B cell (primary cell): ENCODE data around the gene TMEM131L. TPM values are rescaled to one million over a fixed set of nuclear protein-coding genes. Genes with fewer than 3 reads are reported as not detected.

Experiments used
- ATAC-seq: fragments of 200-7000 bp; cut with Tn5 transposase; one replicate; pipeline ENCODE4 v1.10.0; 2021; ENCODE audit warnings: low read depth, mild to moderate bottlenecking, moderate number of reproducible peaks, moderate library complexity
- CTCF ChIA-PET: fragments of 350-600 bp; sonication (Branson Sonifier 250); formaldehyde crosslinking; loops from one replicate; lab custom pipeline; 2021; ENCODE audit warnings: antibody characterized with exemption, inconsistent platforms; lab: Charles Lee
- POLR2A ChIA-PET: fragments of 350-600 bp; sonication (Branson Sonifier 250); formaldehyde crosslinking; loops from one replicate; lab custom pipeline; 2021; ENCODE audit warnings: antibody characterized with exemption; lab: Charles Lee
- DNase-seq: peaks from one replicate; pipeline ENCODE4 v3.0.0; 2013
- H2AFZ ChIP-seq: 2 replicates; pipeline ENCODE4 v1.6.1; 2012; ENCODE audit warnings: mild to moderate bottlenecking, low read depth, low read length; ENCODE audit not compliant: insufficient read depth, poor library complexity, severe bottlenecking
- H3K27ac ChIP-seq, 2 donors: 1 replicate in 1 of 2; 2 replicates in 1 of 2; pipeline ENCODE4 v1.5.1; 2012 to 2013; ENCODE audit warnings: low read length in 2 of 2, mild to moderate bottlenecking in 2 of 2, moderate library complexity in 1 of 2
- H3K27me3 ChIP-seq, 4 experiments: fragments of 200-600 bp in 1 of 4; sonication (generic) in 1 of 4; replicated peaks in 1 of 4; 1 replicate in 2 of 4; 2 replicates in 2 of 4; pipeline versions ENCODE4 v1.6.1 to v1.7.0; 2013 to 2016; ENCODE audit warnings: low read length in 3 of 4, mild to moderate bottlenecking in 2 of 4, mixed read lengths in 1 of 4, moderate library complexity in 1 of 4; ENCODE audit not compliant: insufficient read depth in 4 of 4, control insufficient read depth in 3 of 4; ENCODE audit errors: control extremely low read depth in 1 of 4
- H3K36me3 ChIP-seq, 2 experiments: replicated peaks in 1 of 2; 1 replicate in 1 of 2; 2 replicates in 1 of 2; pipeline versions ENCODE4 v1.6.1 to v1.7.1; 2013; ENCODE audit warnings: low read length in 1 of 2; ENCODE audit not compliant: insufficient read depth in 2 of 2, control insufficient read depth in 1 of 2; ENCODE audit errors: control extremely low read depth in 1 of 2, extremely low read depth in 1 of 2
- H3K4me1 ChIP-seq, 2 donors: fragments of 200-600 bp in 1 of 2; sonication (generic) in 1 of 2; 1 replicate in 1 of 2; 2 replicates in 1 of 2; pipeline versions ENCODE4 v1.5.1 to v1.6.1; 2013 to 2017; ENCODE audit warnings: low read length in 2 of 2; ENCODE audit not compliant: control insufficient read depth in 2 of 2, insufficient read depth in 2 of 2
- H3K4me2 ChIP-seq: replicated peaks from 2 replicates; pipeline ENCODE3; 2012; ENCODE audit warnings: mild to moderate bottlenecking, low read depth, low read length; ENCODE audit not compliant: poor library complexity, severe bottlenecking
- H3K4me3 ChIP-seq, 5 experiments: fragments of 200-600 bp in 1 of 5; sonication (generic) in 1 of 5; 1 replicate in 3 of 5; 2 replicates in 2 of 5; pipeline versions ENCODE4 v1.5.1 to v1.7.0; 2011 to 2016; ENCODE audit warnings: low read length in 4 of 5, mild to moderate bottlenecking in 4 of 5, low read depth in 2 of 5, control low read depth in 1 of 5, moderate library complexity in 1 of 5; ENCODE audit not compliant: insufficient read depth in 1 of 5; ENCODE audit errors: control extremely low read depth in 1 of 5, extremely low read depth in 1 of 5
- H3K79me2 ChIP-seq: fragments of 200-600 bp; sonication (generic); one replicate; pipeline ENCODE4 v1.6.0; 2016; ENCODE audit warnings: low read length; ENCODE audit not compliant: control insufficient read depth, insufficient read depth
- H3K9ac ChIP-seq: fragments of 200-600 bp; sonication (generic); 2 replicates; pipeline ENCODE4 v1.6.1; 2017; ENCODE audit warnings: mild to moderate bottlenecking, low read length, moderate library complexity
- H3K9me3 ChIP-seq, 3 donors: one replicate each; pipeline versions ENCODE4 v1.6.1 to v1.7.1; 2013; ENCODE audit warnings: low read length in 2 of 3; ENCODE audit not compliant: control insufficient read depth in 2 of 3, insufficient read depth in 1 of 3; ENCODE audit errors: control extremely low read depth in 1 of 3
- H4K20me1 ChIP-seq: 2 replicates; pipeline ENCODE4 v1.6.0; 2012; ENCODE audit warnings: mild to moderate bottlenecking, low read length; ENCODE audit not compliant: insufficient read depth, control insufficient read depth, poor library complexity, severe bottlenecking
- H3K27ac Mint-ChIP-seq: one replicate; pipeline ENCODE4 v1.8.0; 2021; ENCODE audit warnings: mixed read lengths
- H3K27me3 Mint-ChIP-seq: one replicate; pipeline ENCODE4 v1.8.0; 2021; ENCODE audit warnings: mixed read lengths
- H3K4me1 Mint-ChIP-seq: one replicate; pipeline ENCODE4 v1.8.0; 2021; ENCODE audit warnings: mixed read lengths
- H3K4me3 Mint-ChIP-seq: one replicate; pipeline ENCODE4 v1.8.0; 2021; ENCODE audit warnings: mixed read lengths
- H3K9me3 Mint-ChIP-seq: one replicate; pipeline ENCODE4 v1.8.0; 2022; ENCODE audit warnings: mixed read lengths; ENCODE audit not compliant: insufficient read depth
- EZH2 ChIP-seq: IDR thresholded peaks from 2 replicates; pipeline ENCODE4 v1.6.1; 2012; ENCODE audit warnings: borderline replicate concordance, low read depth, mild to moderate bottlenecking, moderate library complexity, low read length; ENCODE audit not compliant: insufficient read depth, poor library complexity, severe bottlenecking
- WGBS: methylation state at CpG from one replicate; pipeline ENCODE4 v1.1.5; 2013; ENCODE audit warnings: missing lambda C conversion rate; ENCODE audit not compliant: insufficient coverage; 5-methylcytosine and 5-hydroxymethylcytosine counted together
- intact Hi-C: fragments of 100-400 bp; cut with micrococcal nuclease; formaldehyde crosslinking; loops from one replicate; pipeline ENCODE4 v1.10.0; 2022
- polyA plus RNA-seq: library from polyadenylated mRNA; depleted of rRNA; stranded (reverse); fragments of >200 nt; gene quantifications from 2 replicates; pipeline ENCODE4 v1.2.3, GENCODE V29; 2012
- total RNA-seq, 2 donors: library from RNA; stranded (reverse); fragments of 120-200 nt in 1 of 2; gene quantifications; 1 replicate in 1 of 2; 2 replicates in 1 of 2; pipeline versions ENCODE4 v1.2.3 to v1.2.4, GENCODE V29; 2013 to 2022
- TF ChIP-seq, protein P1 (sequence below): fragments of 200-600 bp; IDR thresholded peaks from one replicate; pipeline ENCODE4 v1.8.0; 2022; ENCODE audit warnings: antibody characterized with exemption, mild to moderate bottlenecking

TMEM131L gene
- total and polyA plus RNA-seq, 2 donors (not counting 1 experiment from before 2014, with no cell fraction given) = 56.4 to 120 TPM

DNA sequence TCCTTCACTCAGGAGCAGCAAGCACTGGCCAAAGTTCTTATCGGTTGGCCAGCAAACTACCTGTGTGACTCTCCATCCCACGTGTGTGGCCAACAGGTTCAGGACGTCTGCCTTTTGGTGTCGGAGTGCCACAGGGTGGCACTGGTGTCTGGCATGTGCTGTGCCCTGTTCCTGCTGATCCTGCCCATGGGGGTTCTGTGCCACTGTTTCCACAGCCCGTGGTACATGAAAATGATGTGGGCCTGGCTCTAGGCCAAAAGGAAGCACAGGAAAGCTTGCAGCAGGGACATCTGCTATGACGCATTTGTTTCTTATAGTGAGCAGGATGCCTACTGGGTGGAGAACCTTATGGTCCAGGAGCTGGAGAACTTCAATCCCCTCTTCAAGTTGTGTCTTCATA is 213.3 kb downstream of the TMEM131L start:
- Mint-ChIP-seq H3K27ac (no peak overlapping the region), H3K27me3 (peaks cover 11% of the 10 kb centered on the region), H3K4me3 (no peak overlapping the region), H3K4me1 (peaks cover 7% of the 10 kb centered on the region), H3K9me3 (peaks cover 10% of the 10 kb centered on the region)
- Histone ChIP-seq H3K79me2 (no peaks in the 10 kb centered on the region), H2AFZ (no peak overlapping the region), H3K4me2 (no peak overlapping the region), H4K20me1 (no peaks in the 10 kb centered on the region), H3K27ac (no peak overlapping the region), H3K9me3 (peaks cover 2 to 14% (median 10%) of the 10 kb centered on the region in 3 donors), H3K36me3 (no peaks in the 10 kb centered on the region), H3K9ac (no peak overlapping the region), H3K27me3 (peaks cover 0 to 13% (median 5%) of the 10 kb centered on the region in 4 experiments), H3K4me1 (peaks cover 6 to 10% of the 10 kb centered on the region in 2 donors), H3K4me3 (no peak overlapping the region)
- POLR2A ChIA-PET = no interaction called here
- CTCF ChIA-PET = no interaction called here
- no peak for DNase-seq
- 75% methylated on average over 5 of the region's 6 CpGs for WGBS
- ATAC-seq = no peak
- TF ChIP-seq, protein P1, sequence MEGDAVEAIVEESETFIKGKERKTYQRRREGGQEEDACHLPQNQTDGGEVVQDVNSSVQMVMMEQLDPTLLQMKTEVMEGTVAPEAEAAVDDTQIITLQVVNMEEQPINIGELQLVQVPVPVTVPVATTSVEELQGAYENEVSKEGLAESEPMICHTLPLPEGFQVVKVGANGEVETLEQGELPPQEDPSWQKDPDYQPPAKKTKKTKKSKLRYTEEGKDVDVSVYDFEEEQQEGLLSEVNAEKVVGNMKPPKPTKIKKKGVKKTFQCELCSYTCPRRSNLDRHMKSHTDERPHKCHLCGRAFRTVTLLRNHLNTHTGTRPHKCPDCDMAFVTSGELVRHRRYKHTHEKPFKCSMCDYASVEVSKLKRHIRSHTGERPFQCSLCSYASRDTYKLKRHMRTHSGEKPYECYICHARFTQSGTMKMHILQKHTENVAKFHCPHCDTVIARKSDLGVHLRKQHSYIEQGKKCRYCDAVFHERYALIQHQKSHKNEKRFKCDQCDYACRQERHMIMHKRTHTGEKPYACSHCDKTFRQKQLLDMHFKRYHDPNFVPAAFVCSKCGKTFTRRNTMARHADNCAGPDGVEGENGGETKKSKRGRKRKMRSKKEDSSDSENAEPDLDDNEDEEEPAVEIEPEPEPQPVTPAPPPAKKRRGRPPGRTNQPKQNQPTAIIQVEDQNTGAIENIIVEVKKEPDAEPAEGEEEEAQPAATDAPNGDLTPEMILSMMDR = no peak
- no peak for TF ChIP-seq EZH2
- intact Hi-C loops = no loop called here

- Histone ChIP-seq H3K9ac (peak overlapping the region; percentile 96), H3K4me2 (peak overlapping the region; percentile 99), H3K4me1 (peaks cover 12 to 17% of the 10 kb centered on the region in 2 donors), H4K20me1 (no peaks in the 10 kb centered on the region), H3K27me3 (peaks cover 0 to 15% (median 7%) of the 10 kb centered on the region in 4 experiments), H3K79me2 (no peaks in the 10 kb centered on the region), H2AFZ (peak overlapping the region; percentile 86), H3K9me3 (peaks cover 1 to 12% (median 12%) of the 10 kb centered on the region in 3 donors), H3K4me3 (peak overlapping the region; percentile 36 to 90 (median 87)), H3K36me3 (peaks cover 4% of the 10 kb centered on the region in 2 experiments), H3K27ac (no peak overlapping the region)
- H3K27ac Mint-ChIP-seq = peak overlapping the region; percentile 20
- H3K4me1 Mint-ChIP-seq = peaks cover 15% of the 10 kb centered on the region
- POLR2A ChIA-PET = no interaction called here
- TF ChIP-seq EZH2 = no peak
- TF ChIP-seq, protein P1 = no peak
- intact Hi-C loops = no loop called here
- ATAC-seq (no peak), DNase-seq (no peak)
- CTCF ChIA-PET = interaction anchor here (1.0 to 1.8 kb wide), 3 partner anchors 40 to 744 kb away, joined by 3 to 6 read pairs (median 3); no protein-coding TSS in a partner anchor
- peak overlapping the region; percentile 75 for H3K4me3 Mint-ChIP-seq
- peaks cover 9% of the 10 kb centered on the region for H3K9me3 Mint-ChIP-seq
- WGBS = 15% methylated on average over 27 of the region's 27 CpGs
- H3K27me3 Mint-ChIP-seq = peaks cover 11% of the 10 kb centered on the region
These were observed 217.6 kb downstream of the TMEM131L start for GRCh38 chr4:153683763-153684181.
